Astrocyte (in vitro differentiated cells and primary cell): ENCODE data around the gene KSR2. TPM values are rescaled to one million over a fixed set of nuclear protein-coding genes. Genes with fewer than 3 reads are reported as not detected.

Experiments
- DNase-seq: peaks from one replicate; pipeline ENCODE4 v3.0.0-alpha.2; 2010; ENCODE audit warnings: low read depth
- FAIRE-seq: peaks from 2 replicates; lab custom pipeline; 2011; peaks lifted over from hg19 to GRCh38; lab: Jason Lieb, UNC
- H2AFZ ChIP-seq: 2 replicates; pipeline ENCODE4 v1.6.0; 2012; ENCODE audit warnings: low read depth, low read length, inconsistent platforms
- H3K27ac ChIP-seq: 2 replicates; pipeline ENCODE4 v1.5.1; 2011; ENCODE audit warnings: low read depth, low read length, inconsistent platforms
- H3K27me3 ChIP-seq: 2 replicates; pipeline ENCODE4 v1.6.0; 2011; ENCODE audit warnings: low read length, inconsistent platforms; ENCODE audit not compliant: insufficient read depth
- H3K36me3 ChIP-seq: 2 replicates; pipeline ENCODE4 v1.5.1; 2011; ENCODE audit warnings: low read length, inconsistent platforms; ENCODE audit not compliant: insufficient read depth
- H3K4me1 ChIP-seq: 2 replicates; pipeline ENCODE4 v1.5.1; 2011; ENCODE audit warnings: low read length, inconsistent platforms; ENCODE audit not compliant: insufficient read depth
- H3K4me2 ChIP-seq: 2 replicates; pipeline ENCODE4 v1.6.0; 2012; ENCODE audit warnings: low read length, inconsistent platforms
- H3K4me3 ChIP-seq: 2 replicates; pipeline ENCODE4 v1.5.1; 2011; ENCODE audit warnings: low read depth, mild to moderate bottlenecking, low read length, inconsistent platforms; ENCODE audit not compliant: insufficient read depth
- H3K79me2 ChIP-seq: 2 replicates; pipeline ENCODE4 v1.6.0; 2012; ENCODE audit warnings: mild to moderate bottlenecking, low read length, inconsistent platforms; ENCODE audit not compliant: insufficient read depth
- H3K9ac ChIP-seq: 2 replicates; pipeline ENCODE4 v1.6.0; 2012; ENCODE audit warnings: mild to moderate bottlenecking, low read length, inconsistent platforms
- H3K9me3 ChIP-seq: 2 replicates; pipeline ENCODE4 v1.5.1; 2012; ENCODE audit warnings: low read depth, mild to moderate bottlenecking, low read length, inconsistent platforms; ENCODE audit not compliant: insufficient read depth
- H4K20me1 ChIP-seq: 2 replicates; pipeline ENCODE4 v1.6.0; 2012; ENCODE audit warnings: low read length, inconsistent platforms; ENCODE audit not compliant: insufficient read depth
- H3K27ac Mint-ChIP-seq: one replicate; pipeline ENCODE4 v1.8.0; 2021; ENCODE audit warnings: mild to moderate bottlenecking, mixed read lengths; ENCODE audit not compliant: unreplicated experiment
- H3K27me3 Mint-ChIP-seq: one replicate; pipeline ENCODE4 v1.8.0; 2021; ENCODE audit warnings: low read depth, mixed read lengths; ENCODE audit not compliant: unreplicated experiment
- H3K36me3 Mint-ChIP-seq: one replicate; pipeline ENCODE4 v1.8.0; 2021; ENCODE audit warnings: low read depth, mixed read lengths; ENCODE audit not compliant: unreplicated experiment
- H3K4me1 Mint-ChIP-seq: one replicate; pipeline ENCODE4 v1.8.0; 2021; ENCODE audit warnings: low read depth, mixed read lengths; ENCODE audit not compliant: unreplicated experiment
- H3K4me3 Mint-ChIP-seq: one replicate; pipeline ENCODE4 v1.8.0; 2021; ENCODE audit warnings: mild to moderate bottlenecking, moderate library complexity, mixed read lengths; ENCODE audit not compliant: unreplicated experiment
- H3K9me3 Mint-ChIP-seq: one replicate; pipeline ENCODE4 v1.8.0; 2021; ENCODE audit warnings: mild to moderate bottlenecking, mixed read lengths; ENCODE audit not compliant: unreplicated experiment
- EZH2 ChIP-seq: IDR thresholded peaks from 2 replicates; pipeline ENCODE4 v1.6.1; 2012; ENCODE audit warnings: mild to moderate bottlenecking, low read length, inconsistent platforms; ENCODE audit not compliant: insufficient read depth
- total RNA-seq: library from RNA; stranded (reverse); gene quantifications from 2 replicates; pipeline ENCODE4 v1.2.1, GENCODE V29; 2021
- TF ChIP-seq, protein P1 (sequence below): IDR thresholded peaks from 2 replicates; pipeline ENCODE4 v1.5.1; 2011; ENCODE audit warnings: low read depth, mild to moderate bottlenecking, inconsistent platforms, low read length, moderate library complexity; ENCODE audit not compliant: insufficient read depth

KSR2 gene
- total RNA-seq, 1 donor from 2014 or later, result 0.98 TPM

- H3K4me1 Mint-ChIP-seq, result no peaks in the 10 kb centered on the region
- Histone ChIP-seq H3K4me3 (no peak overlapping the region), H2AFZ (no peak overlapping the region), H3K9ac (no peak overlapping the region), H3K27me3 (no peaks in the 10 kb centered on the region), H3K36me3 (no peaks in the 10 kb centered on the region), H3K27ac (no peak overlapping the region), H3K4me1 (no peaks in the 10 kb centered on the region), H3K9me3 (no peaks in the 10 kb centered on the region), H3K4me2 (no peak overlapping the region), H3K79me2 (no peaks in the 10 kb centered on the region), H4K20me1 (no peaks in the 10 kb centered on the region)
- no peak overlapping the region for H3K4me3 Mint-ChIP-seq
- H3K27me3 Mint-ChIP-seq, result peaks cover 6% of the 10 kb centered on the region
- TF ChIP-seq, protein P1, sequence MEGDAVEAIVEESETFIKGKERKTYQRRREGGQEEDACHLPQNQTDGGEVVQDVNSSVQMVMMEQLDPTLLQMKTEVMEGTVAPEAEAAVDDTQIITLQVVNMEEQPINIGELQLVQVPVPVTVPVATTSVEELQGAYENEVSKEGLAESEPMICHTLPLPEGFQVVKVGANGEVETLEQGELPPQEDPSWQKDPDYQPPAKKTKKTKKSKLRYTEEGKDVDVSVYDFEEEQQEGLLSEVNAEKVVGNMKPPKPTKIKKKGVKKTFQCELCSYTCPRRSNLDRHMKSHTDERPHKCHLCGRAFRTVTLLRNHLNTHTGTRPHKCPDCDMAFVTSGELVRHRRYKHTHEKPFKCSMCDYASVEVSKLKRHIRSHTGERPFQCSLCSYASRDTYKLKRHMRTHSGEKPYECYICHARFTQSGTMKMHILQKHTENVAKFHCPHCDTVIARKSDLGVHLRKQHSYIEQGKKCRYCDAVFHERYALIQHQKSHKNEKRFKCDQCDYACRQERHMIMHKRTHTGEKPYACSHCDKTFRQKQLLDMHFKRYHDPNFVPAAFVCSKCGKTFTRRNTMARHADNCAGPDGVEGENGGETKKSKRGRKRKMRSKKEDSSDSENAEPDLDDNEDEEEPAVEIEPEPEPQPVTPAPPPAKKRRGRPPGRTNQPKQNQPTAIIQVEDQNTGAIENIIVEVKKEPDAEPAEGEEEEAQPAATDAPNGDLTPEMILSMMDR, result no peak
- TF ChIP-seq EZH2, result no peak
- no peak for DNase-seq
- no peak for FAIRE-seq
- H3K36me3 Mint-ChIP-seq, result no peaks in the 10 kb centered on the region
- H3K9me3 Mint-ChIP-seq, result no peaks in the 10 kb centered on the region
- no peak overlapping the region for H3K27ac Mint-ChIP-seq
Observed at GRCh38 chr12:117661471-117661870, 307.3 kb downstream of the KSR2 start.

GRCh38 chr12:117660896-117661295 is 307.9 kb downstream of the KSR2 start:
- H3K4me2 ChIP-seq, result no peak overlapping the region
- no peaks in the 10 kb centered on the region for H3K4me1 Mint-ChIP-seq
- TF ChIP-seq, protein P1, result no peak
- TF ChIP-seq EZH2, result no peak

GRCh38 chr12:117658226-117658625 is 310.6 kb downstream of the KSR2 start:
- H3K4me1 ChIP-seq, result no peaks in the 10 kb centered on the region
- H3K9ac ChIP-seq, result no peak overlapping the region
- H3K79me2 ChIP-seq, result no peaks in the 10 kb centered on the region
- Mint-ChIP-seq H3K36me3 (no peaks in the 10 kb centered on the region), H3K27me3 (peaks cover 9% of the 10 kb centered on the region), H3K27ac (no peak overlapping the region), H3K4me1 (no peaks in the 10 kb centered on the region), H3K4me3 (no peak overlapping the region), H3K9me3 (no peaks in the 10 kb centered on the region)
- no peaks in the 10 kb centered on the region for H4K20me1 ChIP-seq
- H2AFZ ChIP-seq, result no peak overlapping the region
- H3K27me3 ChIP-seq, result no peaks in the 10 kb centered on the region
- DNase-seq (no peak), FAIRE-seq (no peak)
- no peaks in the 10 kb centered on the region for H3K36me3 ChIP-seq
- no peak overlapping the region for H3K27ac ChIP-seq
- H3K4me2 ChIP-seq, result no peak overlapping the region
- no peak overlapping the region for H3K4me3 ChIP-seq
- no peak for TF ChIP-seq EZH2
- TF ChIP-seq, protein P1, result no peak
- H3K9me3 ChIP-seq, result no peaks in the 10 kb centered on the region

More at GRCh38 chr12:117660896-117661295, 307.9 kb downstream of the KSR2 start:
- no peaks in the 10 kb centered on the region for H3K4me1 ChIP-seq
- Mint-ChIP-seq H3K27ac (no peak overlapping the region), H3K4me3 (no peak overlapping the region), H3K36me3 (no peaks in the 10 kb centered on the region), H3K27me3 (peaks cover 6% of the 10 kb centered on the region), H3K9me3 (no peaks in the 10 kb centered on the region)
- H3K4me3 ChIP-seq, result no peak overlapping the region
- no peak overlapping the region for H3K9ac ChIP-seq
- no peak for DNase-seq
- no peaks in the 10 kb centered on the region for H3K9me3 ChIP-seq
- no peak overlapping the region for H3K27ac ChIP-seq
- no peak overlapping the region for H2AFZ ChIP-seq
- H3K27me3 ChIP-seq, result no peaks in the 10 kb centered on the region
- no peak for FAIRE-seq
- H3K79me2 ChIP-seq, result no peaks in the 10 kb centered on the region
- no peaks in the 10 kb centered on the region for H4K20me1 ChIP-seq
- H3K36me3 ChIP-seq, result no peaks in the 10 kb centered on the region
